Fibroblast of lung (primary cell): ENCODE data around the gene CCDC171. TPM values are rescaled to one million over a fixed set of nuclear protein-coding genes. Genes with fewer than 3 reads are reported as not detected.

Experiments
- DNase-seq, 2 donors: peaks; one replicate each; pipeline versions ENCODE4 v3.0.0 to v3.0.0-alpha.2; 2010; ENCODE audit warnings: low read depth in 2 of 2
- H2AFZ ChIP-seq: 2 replicates; pipeline ENCODE4 v1.5.1; 2012; ENCODE audit warnings: low read length, control low read depth, inconsistent platforms
- H3K27ac ChIP-seq: 2 replicates; pipeline ENCODE4 v1.5.1; 2011; ENCODE audit warnings: low read length, control low read depth; ENCODE audit not compliant: insufficient read depth
- H3K27me3 ChIP-seq: 2 replicates; pipeline ENCODE4 v1.5.1; 2011; ENCODE audit warnings: mild to moderate bottlenecking, low read length; ENCODE audit not compliant: control insufficient read depth, insufficient read depth
- H3K36me3 ChIP-seq: 2 replicates; pipeline ENCODE4 v1.5.1; 2011; ENCODE audit warnings: low read length; ENCODE audit not compliant: control insufficient read depth, insufficient read depth
- H3K4me1 ChIP-seq: 2 replicates; pipeline ENCODE4 v1.5.1; 2011; ENCODE audit warnings: low read length; ENCODE audit not compliant: control insufficient read depth, insufficient read depth; ENCODE audit errors: extremely low read depth
- H3K4me2 ChIP-seq: 2 replicates; pipeline ENCODE4 v1.5.1; 2011; ENCODE audit warnings: low read length, control low read depth; ENCODE audit not compliant: insufficient read depth; ENCODE audit errors: extremely low read depth
- H3K4me3 ChIP-seq, 4 experiments: fragments of 200-600 bp in 1 of 4; sonication (generic) in 1 of 4; replicated peaks in 1 of 4; 2 replicates each; pipeline ENCODE4 v1.5.1; 2011 to 2016; ENCODE audit warnings: low read length in 4 of 4, low read depth in 3 of 4, mild to moderate bottlenecking in 3 of 4, control low read depth in 2 of 4, inconsistent platforms in 1 of 4, mixed read lengths in 1 of 4; ENCODE audit not compliant: insufficient read depth in 1 of 4; ENCODE audit errors: control extremely low read depth in 1 of 4
- H3K79me2 ChIP-seq: 2 replicates; pipeline ENCODE4 v1.5.1; 2012; ENCODE audit warnings: mild to moderate bottlenecking, low read length, inconsistent platforms; ENCODE audit not compliant: control insufficient read depth, insufficient read depth
- H3K9ac ChIP-seq: 2 replicates; pipeline ENCODE4 v1.5.1; 2011; ENCODE audit warnings: mild to moderate bottlenecking, low read length, control low read depth; ENCODE audit not compliant: insufficient read depth
- H3K9me3 ChIP-seq: 2 replicates; pipeline ENCODE4 v1.5.1; 2012; ENCODE audit warnings: low read depth, low read length; ENCODE audit not compliant: control insufficient read depth, insufficient read depth
- H4K20me1 ChIP-seq: 2 replicates; pipeline ENCODE4 v1.5.1; 2011; ENCODE audit warnings: low read length; ENCODE audit not compliant: control insufficient read depth, insufficient read depth; ENCODE audit errors: extremely low read depth
- EZH2 ChIP-seq: IDR thresholded peaks from 2 replicates; pipeline ENCODE4 v1.5.1; 2012; ENCODE audit warnings: low read length, control low read depth, mild to moderate bottlenecking; ENCODE audit errors: missing control alignments
- polyA plus RNA-seq, 2 donors: library from polyadenylated mRNA; depleted of rRNA in 1 of 2; stranded (reverse) in 1 of 2; unstranded in 1 of 2; fragments of >200 nt; gene quantifications; 2 replicates each; pipeline ENCODE4 v1.2.1, GENCODE V29; 2011 to 2012; ENCODE audit warnings: missing spikeins in 1 of 2
- total RNA-seq: library from RNA; depleted of rRNA; stranded (reverse); fragments of >200 nt; gene quantifications from 2 replicates; pipeline ENCODE4 v1.2.1, GENCODE V29; 2014
- TF ChIP-seq, protein P1 (sequence below), 2 donors: IDR thresholded peaks in 1 of 2; conservative IDR thresholded peaks in 1 of 2; 1 replicate in 1 of 2; 2 replicates in 1 of 2; pipeline ENCODE4 v1.5.1; 2011 to 2012; ENCODE audit warnings: low read length in 2 of 2, control low read depth in 1 of 2, inconsistent platforms in 1 of 2, low read depth in 1 of 2, mild to moderate bottlenecking in 1 of 2

The CCDC171 gene
- total and polyA plus RNA-seq, 2 donors (not counting 1 experiment from before 2014, with no cell fraction given), result 0.62 to 4.8 TPM

DNA sequence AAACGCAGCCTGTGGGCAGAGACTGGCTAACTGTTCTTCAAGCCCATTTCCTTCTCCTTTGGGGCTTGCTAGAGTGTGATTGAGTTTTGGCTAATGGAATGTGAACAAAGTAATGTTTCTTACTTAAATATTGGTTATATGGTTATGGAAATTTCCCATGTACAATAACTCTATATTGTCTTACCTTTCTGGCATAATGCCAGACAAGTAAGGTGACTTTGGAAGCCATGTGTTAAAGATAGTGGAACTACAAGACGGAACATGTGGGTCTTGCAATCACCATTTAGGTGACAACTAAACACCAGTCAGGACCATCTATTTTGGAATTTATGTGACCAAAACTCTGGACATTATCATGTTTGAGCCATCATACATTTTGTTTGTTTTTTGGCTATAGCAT is 260.2 kb downstream of the CCDC171 start:
- H3K4me3 ChIP-seq, result no peak overlapping the region
- H4K20me1 ChIP-seq, result no peaks in the 10 kb centered on the region
- no peaks in the 10 kb centered on the region for H3K27me3 ChIP-seq
- no peak overlapping the region for H3K4me2 ChIP-seq
- no peak overlapping the region for H2AFZ ChIP-seq
- DNase-seq, result no peak
- H3K79me2 ChIP-seq, result no peaks in the 10 kb centered on the region
- no peaks in the 10 kb centered on the region for H3K4me1 ChIP-seq
- no peak for TF ChIP-seq EZH2
- TF ChIP-seq, protein P1, sequence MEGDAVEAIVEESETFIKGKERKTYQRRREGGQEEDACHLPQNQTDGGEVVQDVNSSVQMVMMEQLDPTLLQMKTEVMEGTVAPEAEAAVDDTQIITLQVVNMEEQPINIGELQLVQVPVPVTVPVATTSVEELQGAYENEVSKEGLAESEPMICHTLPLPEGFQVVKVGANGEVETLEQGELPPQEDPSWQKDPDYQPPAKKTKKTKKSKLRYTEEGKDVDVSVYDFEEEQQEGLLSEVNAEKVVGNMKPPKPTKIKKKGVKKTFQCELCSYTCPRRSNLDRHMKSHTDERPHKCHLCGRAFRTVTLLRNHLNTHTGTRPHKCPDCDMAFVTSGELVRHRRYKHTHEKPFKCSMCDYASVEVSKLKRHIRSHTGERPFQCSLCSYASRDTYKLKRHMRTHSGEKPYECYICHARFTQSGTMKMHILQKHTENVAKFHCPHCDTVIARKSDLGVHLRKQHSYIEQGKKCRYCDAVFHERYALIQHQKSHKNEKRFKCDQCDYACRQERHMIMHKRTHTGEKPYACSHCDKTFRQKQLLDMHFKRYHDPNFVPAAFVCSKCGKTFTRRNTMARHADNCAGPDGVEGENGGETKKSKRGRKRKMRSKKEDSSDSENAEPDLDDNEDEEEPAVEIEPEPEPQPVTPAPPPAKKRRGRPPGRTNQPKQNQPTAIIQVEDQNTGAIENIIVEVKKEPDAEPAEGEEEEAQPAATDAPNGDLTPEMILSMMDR (conservative IDR thresholded peaks at IDR 0.05 in 1 of 2, IDR thresholded peaks at IDR 0.05 in 1 of 2; ENCODE audit: low read depth in 1 of 2, low read length in 2 of 2), result no peak
- H3K9me3 ChIP-seq, result no peaks in the 10 kb centered on the region
- H3K27ac ChIP-seq, result no peak overlapping the region
- H3K9ac ChIP-seq, result no peak overlapping the region
- H3K36me3 ChIP-seq, result no peaks in the 10 kb centered on the region

DNA sequence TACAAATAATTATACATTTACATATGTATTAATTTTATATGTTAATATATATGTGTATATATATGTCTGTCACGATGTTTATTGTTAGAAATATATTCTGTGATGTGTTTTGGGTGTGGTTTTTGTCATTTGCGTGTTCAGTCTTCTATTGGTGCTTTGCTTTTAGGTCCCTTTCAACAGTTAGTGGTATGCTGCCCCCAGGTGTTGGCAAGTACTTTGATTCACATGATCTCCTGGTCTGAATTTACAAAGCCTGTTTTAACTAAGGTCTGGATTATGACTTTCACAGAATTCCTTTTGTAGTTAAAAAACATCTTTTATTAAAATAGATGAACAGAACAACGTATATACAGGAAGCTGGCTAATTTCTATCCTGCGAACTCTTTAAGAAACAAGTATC is 271.5 kb downstream of the CCDC171 start:
- no peak overlapping the region for H3K27ac ChIP-seq

DNA sequence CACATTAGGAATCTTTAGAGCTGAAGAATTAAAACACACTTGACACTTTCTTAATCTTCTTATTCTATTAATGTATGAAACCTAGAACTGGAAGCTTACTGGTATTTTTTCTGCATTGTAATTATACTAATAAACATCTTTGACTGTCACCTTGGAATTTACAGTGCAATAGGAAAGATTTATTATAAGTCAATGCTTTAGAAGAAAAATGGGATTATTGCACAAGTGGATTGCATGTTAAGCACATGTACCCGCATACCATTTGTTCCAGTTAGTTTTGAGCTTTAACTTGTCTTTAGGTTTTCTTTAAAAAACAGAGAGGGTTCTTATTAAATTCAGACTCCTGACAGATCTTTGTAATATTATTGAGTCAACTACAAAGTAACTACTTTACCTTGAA is 278.5 kb downstream of the CCDC171 start:
- DNase-seq, result peak in 1 of 2 donors; percentile 2
- H3K79me2 ChIP-seq, result no peaks in the 10 kb centered on the region
- no peaks in the 10 kb centered on the region for H3K9me3 ChIP-seq
- no peaks in the 10 kb centered on the region for H3K36me3 ChIP-seq
- no peak overlapping the region for H3K4me3 ChIP-seq
- H2AFZ ChIP-seq, result no peak overlapping the region
- TF ChIP-seq, protein P1 (conservative IDR thresholded peaks at IDR 0.05 in 1 of 2, IDR thresholded peaks at IDR 0.05 in 1 of 2; ENCODE audit: low read depth in 1 of 2, low read length in 2 of 2), result no peak
- TF ChIP-seq EZH2, result no peak
- H3K27ac ChIP-seq, result no peak overlapping the region
- H3K27me3 ChIP-seq, result no peaks in the 10 kb centered on the region
- H3K9ac ChIP-seq, result no peak overlapping the region
- no peaks in the 10 kb centered on the region for H3K4me1 ChIP-seq
- H3K4me2 ChIP-seq, result no peak overlapping the region
- no peaks in the 10 kb centered on the region for H4K20me1 ChIP-seq

More for the DNA sequence above, 271.5 kb downstream of the CCDC171 start:
- H3K79me2 ChIP-seq, result no peaks in the 10 kb centered on the region
- no peaks in the 10 kb centered on the region for H3K36me3 ChIP-seq
- H3K9ac ChIP-seq, result no peak overlapping the region
- no peaks in the 10 kb centered on the region for H3K27me3 ChIP-seq
- H3K9me3 ChIP-seq, result no peaks in the 10 kb centered on the region
- DNase-seq, result peak; percentile 7 to 60
- H4K20me1 ChIP-seq, result no peaks in the 10 kb centered on the region
- no peak overlapping the region for H2AFZ ChIP-seq
- no peak overlapping the region for H3K4me2 ChIP-seq
- H3K4me3 ChIP-seq, result no peak overlapping the region
- no peaks in the 10 kb centered on the region for H3K4me1 ChIP-seq
- TF ChIP-seq, protein P1 (conservative IDR thresholded peaks at IDR 0.05 in 1 of 2, IDR thresholded peaks at IDR 0.05 in 1 of 2; ENCODE audit: low read depth in 1 of 2, low read length in 2 of 2), result peak; percentile 7 to 29
- no peak for TF ChIP-seq EZH2
